NB4 (cell line): ENCODE data around the gene GART.

ENCODE experiments used
- DNase-seq: peaks from one replicate; pipeline ENCODE4 v3.0.0; 2010; ENCODE audit warnings: low read depth
- H3K4me3 ChIP-seq: one replicate; pipeline ENCODE4 v1.5.1; 2011; ENCODE audit warnings: mild to moderate bottlenecking, low read depth, low read length, moderate library complexity
- CTCF ChIP-seq: IDR thresholded peaks from one replicate; pipeline ENCODE4 v1.5.1; 2012; ENCODE audit warnings: low read depth, low read length
- MAX ChIP-seq: IDR thresholded peaks from 2 replicates; pipeline ENCODE4 v1.6.1; 2011; ENCODE audit warnings: low read depth, low read length
- MYC ChIP-seq: IDR thresholded peaks from 2 replicates; pipeline ENCODE4 v1.6.1; 2011; ENCODE audit warnings: low read depth, low read length
- POLR2A ChIP-seq: IDR thresholded peaks from 2 replicates; pipeline ENCODE4 v1.6.1; 2011; ENCODE audit warnings: mild to moderate bottlenecking; ENCODE audit not compliant: insufficient read length; ENCODE audit errors: extremely low read depth

The GART gene

GRCh38 chr21:33558777-33559421, 17.0 kb upstream of the GART start:
- H3K4me3 ChIP-seq: no peak overlapping the region
- DNase-seq: no peak
- no peak for TF ChIP-seq MYC
- no peak for TF ChIP-seq CTCF
- no peak for TF ChIP-seq MAX
- no peak for TF ChIP-seq POLR2A

- DNase-seq: no peak
- H3K4me3 ChIP-seq: no peak overlapping the region
- TF ChIP-seq POLR2A: no peak
- TF ChIP-seq MYC: no peak
- TF ChIP-seq CTCF: no peak
- TF ChIP-seq MAX: no peak
These were observed 15.5 kb upstream of the GART start for GRCh38 chr21:33557447-33557846.

- no peak for DNase-seq
- H3K4me3 ChIP-seq: no peak overlapping the region
- TF ChIP-seq MAX (no peak), MYC (no peak), POLR2A (no peak), CTCF (no peak)
These were observed 13.0 kb upstream of the GART start for GRCh38 chr21:33554982-33555344.

- DNase-seq: no peak
- H3K4me3 ChIP-seq: no peak overlapping the region
- TF ChIP-seq MYC: no peak
- TF ChIP-seq CTCF: no peak
- TF ChIP-seq POLR2A: no peak
- TF ChIP-seq MAX: no peak
These were observed 12.5 kb upstream of the GART start for GRCh38 chr21:33554236-33554981.

GRCh38 chr21:33552999-33553598, 11.2 kb upstream of the GART start:
- no peak overlapping the region for H3K4me3 ChIP-seq
- TF ChIP-seq MAX (no peak), POLR2A (no peak)
- no peak for DNase-seq
